ENCODE measurements around the gene PDZRN4. TPM values are rescaled to one million over a fixed set of nuclear protein-coding genes. Genes with fewer than 3 reads are reported as not detected.
"Not testable (repeated sequence)": the region's sequence is repeated elsewhere in the genome, so short reads cannot be mapped to it uniquely, and the experiment has no call there.

The PDZRN4 gene
- total RNA-seq, 2 donors from 2014 or later, result 0.89 to 1.6 TPM

GRCh38 chr12:41274643-41275042, 86.5 kb downstream of the PDZRN4 start:
- Histone ChIP-seq H3K4me1 (no peaks in the 10 kb centered on the region), H3K27ac (no peak overlapping the region), H3K9me3 (no peaks in the 10 kb centered on the region), H3K4me3 (no peak overlapping the region), H3K27me3 (no peaks in the 10 kb centered on the region), H3K36me3 (no peaks in the 10 kb centered on the region)
- TF ChIP-seq, protein P1, sequence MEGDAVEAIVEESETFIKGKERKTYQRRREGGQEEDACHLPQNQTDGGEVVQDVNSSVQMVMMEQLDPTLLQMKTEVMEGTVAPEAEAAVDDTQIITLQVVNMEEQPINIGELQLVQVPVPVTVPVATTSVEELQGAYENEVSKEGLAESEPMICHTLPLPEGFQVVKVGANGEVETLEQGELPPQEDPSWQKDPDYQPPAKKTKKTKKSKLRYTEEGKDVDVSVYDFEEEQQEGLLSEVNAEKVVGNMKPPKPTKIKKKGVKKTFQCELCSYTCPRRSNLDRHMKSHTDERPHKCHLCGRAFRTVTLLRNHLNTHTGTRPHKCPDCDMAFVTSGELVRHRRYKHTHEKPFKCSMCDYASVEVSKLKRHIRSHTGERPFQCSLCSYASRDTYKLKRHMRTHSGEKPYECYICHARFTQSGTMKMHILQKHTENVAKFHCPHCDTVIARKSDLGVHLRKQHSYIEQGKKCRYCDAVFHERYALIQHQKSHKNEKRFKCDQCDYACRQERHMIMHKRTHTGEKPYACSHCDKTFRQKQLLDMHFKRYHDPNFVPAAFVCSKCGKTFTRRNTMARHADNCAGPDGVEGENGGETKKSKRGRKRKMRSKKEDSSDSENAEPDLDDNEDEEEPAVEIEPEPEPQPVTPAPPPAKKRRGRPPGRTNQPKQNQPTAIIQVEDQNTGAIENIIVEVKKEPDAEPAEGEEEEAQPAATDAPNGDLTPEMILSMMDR (IDR thresholded peaks at IDR 0.05), result no peak
- DNase-seq (ENCODE audit: low spot score), result no peak

GRCh38 chr12:41277100-41277945, 89.2 kb downstream of the PDZRN4 start:
- H3K27ac ChIP-seq, result no peak overlapping the region
- no peaks in the 10 kb centered on the region for H3K9me3 ChIP-seq

DNA sequence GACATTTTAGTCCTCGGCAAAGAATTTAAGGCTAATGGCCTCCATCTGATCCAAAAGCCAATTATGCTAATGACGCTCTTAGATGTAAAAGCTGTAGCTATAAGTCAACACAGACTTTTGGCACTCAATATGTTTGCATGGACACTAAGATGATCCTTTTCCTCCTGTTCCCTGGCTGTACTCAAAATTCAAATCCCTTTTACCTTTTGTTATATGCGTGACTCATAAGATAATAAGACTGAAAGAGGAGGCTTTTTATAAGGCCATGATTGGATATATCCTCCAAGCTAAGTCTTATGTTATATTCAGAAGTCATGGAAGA, 89.8 kb downstream of the PDZRN4 start:
- TF ChIP-seq, protein P1 (IDR thresholded peaks at IDR 0.05), result no peak
- no peak for DNase-seq (ENCODE audit: low spot score)
- H3K27me3 ChIP-seq, result no peaks in the 10 kb centered on the region
- no peaks in the 10 kb centered on the region for H3K9me3 ChIP-seq
- no peak overlapping the region for H3K27ac ChIP-seq
- no peaks in the 10 kb centered on the region for H3K4me1 ChIP-seq
- H3K4me3 ChIP-seq, result no peak overlapping the region
- H3K36me3 ChIP-seq, result no peaks in the 10 kb centered on the region

More at GRCh38 chr12:41277100-41277945, 89.2 kb downstream of the PDZRN4 start:
- DNase-seq (ENCODE audit: low spot score), result no peak
- TF ChIP-seq, protein P1 (IDR thresholded peaks at IDR 0.05), result peak; percentile 28 to 73
- H3K36me3 ChIP-seq, result no peaks in the 10 kb centered on the region
- no peaks in the 10 kb centered on the region for H3K4me1 ChIP-seq
- no peak overlapping the region for H3K4me3 ChIP-seq
- no peaks in the 10 kb centered on the region for H3K27me3 ChIP-seq

GRCh38 chr12:41280341-41281095, 92.4 kb downstream of the PDZRN4 start:
- not testable (repeated sequence) for H3K4me1 ChIP-seq; H3K27ac ChIP-seq; H3K9me3 ChIP-seq; H3K27me3 ChIP-seq; H3K36me3 ChIP-seq; H3K4me3 ChIP-seq; DNase-seq (ENCODE audit: low spot score)

DNA sequence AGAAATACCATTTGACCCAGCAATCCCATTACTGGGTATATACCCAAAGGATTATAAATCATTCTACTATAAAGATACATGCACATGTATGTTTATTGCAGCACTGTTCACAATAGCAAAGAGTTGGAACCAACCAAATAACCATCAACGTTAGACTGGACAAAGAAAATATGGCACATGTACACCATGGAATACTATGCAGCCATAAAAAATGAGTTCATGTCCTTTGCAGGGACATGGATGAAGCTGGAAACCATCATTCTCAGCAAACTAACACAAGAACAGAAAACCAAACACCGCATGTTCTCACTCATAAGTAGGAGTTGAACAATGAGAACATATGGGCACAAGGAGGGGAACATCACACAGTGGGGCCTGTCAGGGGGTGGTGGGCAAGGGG, 97.3 kb downstream of the PDZRN4 start:
- H3K9me3 ChIP-seq; H3K27ac ChIP-seq; DNase-seq (ENCODE audit: low spot score); H3K36me3 ChIP-seq; H3K4me3 ChIP-seq; H3K4me1 ChIP-seq; H3K27me3 ChIP-seq: not testable (repeated sequence)

GRCh38 chr12:41286426-41286825, 98.3 kb downstream of the PDZRN4 start:
- Histone ChIP-seq H3K36me3 (no peaks in the 10 kb centered on the region), H3K27me3 (no peaks in the 10 kb centered on the region), H3K27ac (no peak overlapping the region), H3K4me3 (no peak overlapping the region), H3K9me3 (no peaks in the 10 kb centered on the region), H3K4me1 (no peaks in the 10 kb centered on the region)
- TF ChIP-seq, protein P1 (IDR thresholded peaks at IDR 0.05), result no peak
- DNase-seq (ENCODE audit: low spot score), result no peak
